Measurements from ENCODE around the gene GPR37L1. TPM values are rescaled to one million over a fixed set of nuclear protein-coding genes. Genes with fewer than 3 reads are reported as not detected.

Gene GPR37L1
- total RNA-seq, 1 experiment from 2014 or later, result 0.02 TPM

GRCh38 chr1:202124142-202124541 lies 1.4 kb downstream of the GPR37L1 start:
- no peak overlapping the region for H3K27ac ChIP-seq
- no peaks in the 10 kb centered on the region for H3K36me3 ChIP-seq
- H3K4me1 ChIP-seq, result no peaks in the 10 kb centered on the region
- no peak overlapping the region for H3K4me3 ChIP-seq
- H3K9me3 ChIP-seq (replicated peaks), result no peaks in the 10 kb centered on the region
- no peak for DNase-seq
- peaks cover 8% of the 10 kb centered on the region for H3K27me3 ChIP-seq

DNA sequence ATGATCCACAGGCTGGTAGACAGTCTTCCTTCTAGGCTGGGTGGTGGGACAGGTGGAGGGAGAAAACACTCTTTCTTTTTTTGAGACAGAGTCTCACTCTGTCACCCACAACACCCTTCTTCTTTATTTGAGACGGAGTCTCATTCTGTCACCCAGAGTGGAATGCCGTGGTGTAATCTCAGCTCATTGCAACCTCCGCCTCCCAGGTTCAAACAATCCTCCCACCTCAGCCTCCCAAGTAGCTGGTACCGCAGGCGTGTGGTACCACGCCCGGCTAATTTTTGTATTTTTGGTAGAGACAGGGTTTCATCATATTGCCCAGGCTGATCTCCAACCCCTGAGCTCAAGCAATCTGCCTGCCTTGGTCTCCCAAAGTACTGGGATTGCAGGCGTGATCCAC lies 2.9 kb downstream of the GPR37L1 start:
- no peaks in the 10 kb centered on the region for H3K9me3 ChIP-seq (replicated peaks)
- no peaks in the 10 kb centered on the region for H3K36me3 ChIP-seq
- no peak overlapping the region for H3K27ac ChIP-seq
- H3K4me1 ChIP-seq, result no peaks in the 10 kb centered on the region
- H3K27me3 ChIP-seq, result peaks cover 8% of the 10 kb centered on the region
- no peak for DNase-seq
- no peak overlapping the region for H3K4me3 ChIP-seq

DNA sequence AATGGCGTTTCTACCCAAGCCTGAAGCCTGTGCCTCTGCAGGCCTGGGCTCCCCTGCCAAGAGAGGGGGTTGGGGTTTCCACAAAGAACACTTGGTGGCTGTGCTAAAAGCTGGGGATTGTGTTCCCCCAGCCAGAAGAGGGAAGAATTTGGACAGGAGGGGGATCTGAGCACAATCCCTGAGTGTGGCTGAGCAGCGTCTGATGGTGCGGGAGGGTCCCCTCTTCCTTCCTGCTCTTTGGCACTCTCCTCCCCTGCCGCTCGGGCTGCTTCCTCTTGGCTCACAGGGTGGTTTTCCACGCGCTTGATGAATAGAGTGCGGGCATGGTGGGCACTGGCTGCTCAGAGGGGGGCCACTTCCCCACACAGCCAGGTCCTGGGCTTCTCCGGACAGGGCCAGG lies 3.7 kb downstream of the GPR37L1 start:
- H3K36me3 ChIP-seq, result no peaks in the 10 kb centered on the region
- H3K27ac ChIP-seq, result no peak overlapping the region
- H3K4me3 ChIP-seq, result no peak overlapping the region
- H3K27me3 ChIP-seq, result peaks cover 8% of the 10 kb centered on the region
- no peak for DNase-seq
- H3K4me1 ChIP-seq, result no peaks in the 10 kb centered on the region
- H3K9me3 ChIP-seq (replicated peaks), result no peaks in the 10 kb centered on the region

- no peaks in the 10 kb centered on the region for H3K4me1 ChIP-seq
- H3K27ac ChIP-seq, result no peak overlapping the region
- no peaks in the 10 kb centered on the region for H3K9me3 ChIP-seq (replicated peaks)
- peaks cover 8% of the 10 kb centered on the region for H3K27me3 ChIP-seq
- no peak for DNase-seq
- no peaks in the 10 kb centered on the region for H3K36me3 ChIP-seq
- no peak overlapping the region for H3K4me3 ChIP-seq
Observed at GRCh38 chr1:202127061-202127460, 4.3 kb downstream of the GPR37L1 start.

DNA sequence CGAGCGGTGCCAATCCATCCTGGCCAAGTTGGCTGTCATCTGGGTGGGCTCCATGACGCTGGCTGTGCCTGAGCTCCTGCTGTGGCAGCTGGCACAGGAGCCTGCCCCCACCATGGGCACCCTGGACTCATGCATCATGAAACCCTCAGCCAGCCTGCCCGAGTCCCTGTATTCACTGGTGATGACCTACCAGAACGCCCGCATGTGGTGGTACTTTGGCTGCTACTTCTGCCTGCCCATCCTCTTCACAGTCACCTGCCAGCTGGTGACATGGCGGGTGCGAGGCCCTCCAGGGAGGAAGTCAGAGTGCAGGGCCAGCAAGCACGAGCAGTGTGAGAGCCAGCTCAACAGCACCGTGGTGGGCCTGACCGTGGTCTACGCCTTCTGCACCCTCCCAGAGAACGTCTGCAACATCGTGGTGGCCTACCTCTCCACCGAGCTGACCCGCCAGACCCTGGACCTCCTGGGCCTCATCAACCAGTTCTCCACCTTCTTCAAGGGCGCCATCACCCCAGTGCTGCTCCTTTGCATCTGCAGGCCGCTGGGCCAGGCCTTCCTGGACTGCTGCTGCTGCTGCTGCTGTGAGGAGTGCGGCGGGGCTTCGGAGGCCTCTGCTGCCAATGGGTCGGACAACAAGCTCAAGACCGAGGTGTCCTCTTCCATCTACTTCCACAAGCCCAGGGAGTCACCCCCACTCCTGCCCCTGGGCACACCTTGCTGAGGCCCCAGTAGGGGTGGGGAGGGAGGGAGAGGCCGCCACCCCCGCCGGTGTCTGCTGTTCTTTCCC lies 5.3 kb downstream of the GPR37L1 start:
- DNase-seq, result no peak
- no peak overlapping the region for H3K27ac ChIP-seq
- H3K36me3 ChIP-seq, result no peaks in the 10 kb centered on the region
- no peaks in the 10 kb centered on the region for H3K9me3 ChIP-seq (replicated peaks)
- no peak overlapping the region for H3K4me3 ChIP-seq
- H3K27me3 ChIP-seq, result peaks cover 2% of the 10 kb centered on the region
- no peaks in the 10 kb centered on the region for H3K4me1 ChIP-seq

DNA sequence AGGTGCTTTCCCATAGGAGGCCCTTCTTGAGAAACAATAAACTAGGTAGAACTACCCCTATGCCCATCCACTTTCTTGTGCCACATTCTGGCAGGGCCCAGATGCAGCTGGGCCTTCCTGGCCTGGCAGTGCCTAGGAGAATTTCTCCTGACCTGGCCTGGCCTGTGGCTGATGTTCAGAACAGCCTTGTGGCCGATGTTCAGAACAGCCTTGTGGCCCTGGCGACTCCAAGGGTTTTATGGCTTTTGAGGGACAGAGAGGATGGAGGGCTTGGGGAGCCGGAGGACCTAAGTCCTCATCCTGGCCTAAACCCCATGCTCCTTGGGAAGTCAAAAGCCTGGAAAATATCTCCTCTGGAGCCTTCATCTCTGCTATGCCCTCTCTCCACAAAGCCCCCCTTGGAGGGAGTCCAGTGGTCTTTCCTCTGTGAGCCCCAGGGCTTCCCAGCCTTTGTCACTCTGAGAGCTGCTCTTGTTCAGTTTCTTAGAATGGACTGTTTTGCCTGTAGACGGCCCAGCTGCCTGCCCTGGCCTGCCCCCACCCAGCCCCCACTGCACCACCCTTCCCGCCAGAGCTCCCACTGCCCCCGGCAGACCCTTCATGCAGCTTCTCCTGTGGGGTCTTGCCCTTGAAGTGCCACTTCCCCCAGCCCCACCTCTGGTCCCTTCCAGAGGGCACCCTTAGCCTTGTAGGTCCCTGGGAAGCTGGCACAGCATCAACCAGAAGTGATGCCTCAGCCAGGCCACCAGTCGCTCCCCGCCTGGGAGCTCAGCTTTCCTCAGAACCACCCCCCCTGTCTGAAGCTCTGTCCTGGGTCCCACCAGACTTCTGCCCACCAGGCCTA lies 7.0 kb downstream of the GPR37L1 start:
- H3K27ac ChIP-seq, result no peak overlapping the region
- no peak for DNase-seq
- no peaks in the 10 kb centered on the region for H3K9me3 ChIP-seq (replicated peaks)
- H3K27me3 ChIP-seq, result no peaks in the 10 kb centered on the region; the same call in 1 of the 2 replicates
- H3K4me1 ChIP-seq, result no peaks in the 10 kb centered on the region
- no peak overlapping the region for H3K4me3 ChIP-seq
- H3K36me3 ChIP-seq, result peaks cover under 1% of the 10 kb centered on the region; the same call in 1 of the 2 replicates

- H3K4me3 ChIP-seq, result no peak overlapping the region
- no peaks in the 10 kb centered on the region for H3K9me3 ChIP-seq (replicated peaks)
- no peak for DNase-seq
- no peaks in the 10 kb centered on the region for H3K4me1 ChIP-seq
- H3K27me3 ChIP-seq, result no peaks in the 10 kb centered on the region
- H3K36me3 ChIP-seq, result peaks cover 5% of the 10 kb centered on the region; the same call in 1 of the 2 replicates
- H3K27ac ChIP-seq, result no peak overlapping the region
Observed at GRCh38 chr1:202130297-202130721, 7.6 kb downstream of the GPR37L1 start.

DNA sequence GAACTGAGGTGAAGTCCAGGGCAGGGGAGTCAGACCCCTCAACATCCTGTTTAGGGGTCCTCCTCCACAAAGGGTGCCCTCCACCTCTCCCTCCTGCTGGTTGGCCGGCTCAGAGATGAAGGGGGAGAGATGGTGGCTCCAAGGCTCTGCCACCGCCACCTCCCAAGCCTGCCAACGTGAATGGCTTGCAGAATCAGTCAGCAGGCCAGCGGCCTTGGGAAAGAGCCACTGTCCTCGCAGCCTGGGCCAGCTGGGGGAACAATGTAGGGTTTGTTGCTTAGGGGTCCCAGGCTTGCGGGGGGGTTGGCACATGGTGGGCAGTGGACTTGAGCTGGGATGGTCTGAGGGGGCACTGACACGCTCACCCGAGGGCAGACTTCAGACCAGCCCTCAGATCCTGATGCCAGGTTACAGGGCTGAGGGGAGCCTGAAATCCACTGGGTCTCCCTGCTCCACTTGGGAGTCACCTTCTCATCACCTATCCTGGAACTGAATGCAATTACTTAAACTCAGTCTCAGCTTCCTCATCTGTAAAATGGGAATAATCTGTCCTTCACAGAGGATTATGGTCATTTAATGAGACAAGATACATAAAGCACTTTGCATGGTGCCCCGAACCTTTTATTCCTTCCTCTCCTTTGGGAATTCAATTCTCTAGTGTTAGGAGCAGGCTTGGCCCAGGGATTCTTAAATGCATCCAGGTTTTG lies 8.3 kb downstream of the GPR37L1 start:
- Histone ChIP-seq H3K4me1 (no peaks in the 10 kb centered on the region), H3K9me3 (replicated peaks) (no peaks in the 10 kb centered on the region), H3K27ac (no peak overlapping the region), H3K36me3 (peaks cover 5% of the 10 kb centered on the region; the same call in 1 of the 2 replicates), H3K27me3 (no peaks in the 10 kb centered on the region), H3K4me3 (no peak overlapping the region)
- no peak for DNase-seq

DNA sequence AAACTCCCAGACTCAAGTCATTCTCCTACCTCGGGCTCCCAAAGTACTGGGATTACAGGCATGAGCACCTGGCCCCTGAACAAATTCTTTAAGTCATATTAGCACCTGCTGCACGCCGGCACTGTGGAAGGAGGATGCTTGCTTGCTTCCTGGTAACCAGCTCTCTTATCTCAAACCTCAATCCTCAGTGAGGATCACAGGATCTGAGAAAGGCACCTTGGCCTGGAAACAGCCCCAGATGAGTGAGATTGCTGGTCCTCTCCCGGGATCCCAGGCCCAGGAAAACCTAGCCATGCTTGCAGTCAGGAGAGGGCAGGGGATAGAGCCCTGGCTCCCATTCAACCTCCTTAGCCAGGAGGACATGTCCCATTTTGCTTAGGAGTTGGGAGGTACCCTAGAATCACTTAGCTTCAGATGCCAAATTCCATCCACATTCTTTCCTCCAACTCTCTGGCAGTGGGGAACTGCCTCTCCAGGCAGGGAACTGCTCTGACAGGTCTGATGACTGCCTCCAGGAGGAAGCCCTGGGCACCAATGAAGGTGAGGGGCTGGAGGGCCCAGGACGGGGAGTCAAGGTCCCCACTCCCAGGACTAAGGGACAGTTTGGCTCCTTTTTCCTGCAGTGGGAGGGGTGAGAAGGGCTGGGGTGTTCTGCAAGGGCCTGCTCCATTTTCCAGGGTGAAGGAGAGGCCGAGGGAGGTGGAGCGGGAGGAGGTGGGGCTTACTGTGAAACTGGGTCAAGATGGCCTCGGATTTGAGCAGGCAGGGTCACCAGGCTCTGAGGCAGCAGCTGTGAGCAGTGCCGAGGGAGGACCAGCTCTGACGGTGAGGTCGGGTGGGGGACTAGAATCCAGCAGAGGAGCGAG lies 9.5 kb downstream of the GPR37L1 start:
- Histone ChIP-seq H3K4me1 (no peaks in the 10 kb centered on the region), H3K4me3 (no peak overlapping the region), H3K36me3 (peaks cover 5% of the 10 kb centered on the region; the same call in 1 of the 2 replicates), H3K27ac (no peak overlapping the region), H3K9me3 (replicated peaks) (no peaks in the 10 kb centered on the region), H3K27me3 (no peaks in the 10 kb centered on the region)
- DNase-seq, result no peak

DNA sequence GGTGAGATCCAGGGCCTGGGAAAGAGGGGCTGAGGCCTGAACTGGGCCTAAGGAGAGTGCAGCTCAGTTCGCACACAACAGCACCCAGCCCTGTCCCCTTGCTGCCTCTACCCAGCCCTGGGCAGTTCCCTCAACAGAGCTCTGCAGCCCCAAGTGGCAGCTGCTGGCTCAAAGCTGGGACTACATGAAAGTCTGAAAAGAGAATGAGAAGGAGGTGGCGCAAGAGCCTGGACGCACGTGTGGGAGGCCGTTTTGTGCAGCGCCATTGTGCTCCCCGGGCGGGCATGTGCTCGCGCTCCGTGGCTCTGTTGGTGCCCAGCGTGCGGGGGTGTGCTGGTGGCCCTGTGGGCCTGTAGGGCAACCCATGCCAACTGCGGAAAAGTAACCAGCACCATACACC lies 10.3 kb downstream of the GPR37L1 start:
- H3K27ac ChIP-seq, result no peak overlapping the region

GRCh38 chr1:202133496-202133895 lies 10.8 kb downstream of the GPR37L1 start:
- H3K27me3 ChIP-seq, result no peaks in the 10 kb centered on the region
- H3K4me1 ChIP-seq, result no peaks in the 10 kb centered on the region
- H3K36me3 ChIP-seq, result peaks cover 5% of the 10 kb centered on the region; the same call in 1 of the 2 replicates
- no peak overlapping the region for H3K4me3 ChIP-seq
- H3K9me3 ChIP-seq (replicated peaks), result no peaks in the 10 kb centered on the region
- H3K27ac ChIP-seq, result no peak overlapping the region
- DNase-seq, result no peak

More for the DNA sequence above, 10.3 kb downstream of the GPR37L1 start:
- Histone ChIP-seq H3K36me3 (peaks cover 5% of the 10 kb centered on the region; the same call in 1 of the 2 replicates), H3K27me3 (no peaks in the 10 kb centered on the region), H3K4me1 (no peaks in the 10 kb centered on the region), H3K4me3 (no peak overlapping the region), H3K9me3 (replicated peaks) (no peaks in the 10 kb centered on the region)
- DNase-seq, result no peak

DNA sequence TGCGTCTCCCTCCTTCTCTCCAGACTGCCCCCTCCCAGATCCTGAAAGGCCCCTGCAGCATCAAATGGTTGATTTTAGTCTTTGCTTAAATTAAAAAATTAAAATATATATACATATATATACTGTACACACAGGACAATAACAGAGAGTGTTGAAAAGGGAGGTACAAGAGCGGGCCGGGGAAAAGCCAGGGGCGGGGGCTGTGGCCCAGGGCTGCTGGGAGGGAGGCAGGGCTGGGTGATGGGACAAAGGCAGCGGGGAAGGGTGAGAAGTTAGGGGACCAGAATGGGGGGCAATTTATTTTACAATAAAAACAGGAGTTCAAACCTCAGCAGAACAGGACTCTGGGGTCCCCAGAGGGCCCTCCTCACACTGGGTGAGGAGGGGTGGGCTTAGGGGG lies 11.3 kb downstream of the GPR37L1 start:
- Histone ChIP-seq H3K4me3 (no peak overlapping the region), H3K36me3 (peaks cover 5% of the 10 kb centered on the region; the same call in 1 of the 2 replicates), H3K27ac (no peak overlapping the region), H3K9me3 (replicated peaks) (no peaks in the 10 kb centered on the region), H3K27me3 (no peaks in the 10 kb centered on the region), H3K4me1 (no peaks in the 10 kb centered on the region)
- no peak for DNase-seq

DNA sequence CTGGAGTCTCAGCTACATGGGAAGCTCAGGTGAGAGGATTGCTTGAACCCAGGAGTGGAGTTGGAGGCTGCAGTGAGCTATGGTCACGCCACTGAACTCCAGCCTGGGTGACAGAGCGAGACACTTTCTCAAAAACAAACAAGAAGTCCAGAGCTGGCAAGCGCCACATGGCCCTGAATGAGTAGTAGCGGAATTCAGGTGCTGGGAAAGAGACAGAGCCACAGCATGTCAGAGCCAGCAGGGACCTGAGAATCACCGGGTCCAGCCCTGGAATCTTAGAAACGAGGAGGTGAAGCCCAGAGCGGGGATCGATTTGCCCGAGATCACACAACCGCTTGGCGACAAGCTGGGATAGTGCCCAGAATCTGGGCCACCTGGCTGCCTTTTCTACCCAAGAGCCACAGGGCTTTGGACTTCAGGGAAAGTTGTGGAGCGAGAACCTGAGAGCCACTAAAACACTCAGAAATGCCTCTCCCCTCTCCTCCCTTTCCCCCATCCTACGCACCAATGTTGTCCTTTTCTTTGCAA lies 12.0 kb downstream of the GPR37L1 start:
- Histone ChIP-seq H3K4me1 (no peaks in the 10 kb centered on the region), H3K4me3 (no peak overlapping the region), H3K9me3 (replicated peaks) (no peaks in the 10 kb centered on the region), H3K36me3 (peaks cover 5% of the 10 kb centered on the region; the same call in 1 of the 2 replicates), H3K27ac (no peak overlapping the region), H3K27me3 (no peaks in the 10 kb centered on the region)
- no peak for DNase-seq
